ENCODE results near the gene NINJ1. TPM values are rescaled to one million over a fixed set of nuclear protein-coding genes. Genes with fewer than 3 reads are reported as not detected.

NINJ1 gene
- total and polyA plus RNA-seq, 2 of the 13 experiments (the other 11 are each of a cell fraction or from before 2014, with no cell fraction given) = 81.2 to 92.1 TPM

- peak; percentile 56; the same call in 1 of the 2 replicates for TF ChIP-seq ZNF512B (CRISPR knock-in tag; IDR thresholded peaks at IDR 0.05; ENCODE audit: borderline replicate concordance)
- TF ChIP-seq MIXL1 (CRISPR knock-in tag; IDR thresholded peaks at IDR 0.05) = no peak
- no peak for TF ChIP-seq ZKSCAN1 (IDR thresholded peaks at IDR 0.05; ENCODE audit: low read length)
- no peak for TF ChIP-seq ZNF646 (CRISPR knock-in tag; IDR thresholded peaks at IDR 0.05)
- TF ChIP-seq RNF2 (conservative IDR thresholded peaks at IDR 0.05; ENCODE audit: low read depth) = no peak
- no peak for TF ChIP-seq ZNF567 (CRISPR knock-in tag; IDR thresholded peaks at IDR 0.05; ENCODE audit: borderline replicate concordance)
- peak; percentile 89 for TF ChIP-seq KDM1A (CRISPR knock-in tag; IDR thresholded peaks at IDR 0.05)
- TF ChIP-seq SP140L (CRISPR knock-in tag; IDR thresholded peaks at IDR 0.05; ENCODE audit: borderline replicate concordance) = no peak
- no peak for TF ChIP-seq ZNF841 (CRISPR knock-in tag; IDR thresholded peaks at IDR 0.05; ENCODE audit: borderline replicate concordance)
- TF ChIP-seq SUZ12 (IDR thresholded peaks at IDR 0.05; ENCODE audit: low read depth, low read length) = no peak
- TF ChIP-seq KMT2B (CRISPR knock-in tag; IDR thresholded peaks at IDR 0.05) = no peak
- TF ChIP-seq MXD1 (CRISPR knock-in tag; IDR thresholded peaks at IDR 0.05) = peak; percentile 52; the same call in 1 of the 2 replicates
- no peak for TF ChIP-seq DR1 (CRISPR knock-in tag; IDR thresholded peaks at IDR 0.05)
- no peak for TF ChIP-seq ZFP36L2 (CRISPR knock-in tag; IDR thresholded peaks at IDR 0.05)
- no peak for TF ChIP-seq CENPT (CRISPR knock-in tag; IDR thresholded peaks at IDR 0.05; ENCODE audit: low read depth)
- TF ChIP-seq PHF5A (CRISPR knock-in tag; IDR thresholded peaks at IDR 0.05; ENCODE audit: low read depth, unreplicated experiment) = no peak
- TF ChIP-seq ZNF383 (CRISPR knock-in tag; IDR thresholded peaks at IDR 0.05; ENCODE audit: borderline replicate concordance) = no peak
- no peak for TF ChIP-seq ZNF672 (CRISPR knock-in tag; IDR thresholded peaks at IDR 0.05)
- no peak for TF ChIP-seq ZNF781 (CRISPR knock-in tag; IDR thresholded peaks at IDR 0.05; ENCODE audit: borderline replicate concordance, not compliant biosample characterization)
- 0 out of 2 replicates have a peak, but pooled peaks have one; percentile 44 for TF ChIP-seq ESRRA (CRISPR knock-in tag; IDR thresholded peaks at IDR 0.05; ENCODE audit: low read depth)
- TF ChIP-seq ZFX (CRISPR knock-in tag; IDR thresholded peaks at IDR 0.05; ENCODE audit: low read depth) = peak; percentile 0; the same call in 1 of the 2 replicates
- no peak for TF ChIP-seq ZNF737 (CRISPR knock-in tag; IDR thresholded peaks at IDR 0.05; ENCODE audit: borderline replicate concordance)
These were observed 1.6 kb downstream of the NINJ1 start (continued) for GRCh38 chr9:93132287-93132927.
